LNCAP (cell line): Measurements from ENCODE around the gene ELF3.

Experiments
- TF ChIP-seq, protein P1 (sequence below): fragments of 450-650 bp; IDR thresholded peaks from 2 replicates; pipeline ENCODE4 v1.5.1; 2017; ENCODE audit warnings: mild to moderate bottlenecking

ELF3 gene

GRCh38 chr1:202034149-202034682 is 23.8 kb downstream of the ELF3 start:
- TF ChIP-seq, protein P1, sequence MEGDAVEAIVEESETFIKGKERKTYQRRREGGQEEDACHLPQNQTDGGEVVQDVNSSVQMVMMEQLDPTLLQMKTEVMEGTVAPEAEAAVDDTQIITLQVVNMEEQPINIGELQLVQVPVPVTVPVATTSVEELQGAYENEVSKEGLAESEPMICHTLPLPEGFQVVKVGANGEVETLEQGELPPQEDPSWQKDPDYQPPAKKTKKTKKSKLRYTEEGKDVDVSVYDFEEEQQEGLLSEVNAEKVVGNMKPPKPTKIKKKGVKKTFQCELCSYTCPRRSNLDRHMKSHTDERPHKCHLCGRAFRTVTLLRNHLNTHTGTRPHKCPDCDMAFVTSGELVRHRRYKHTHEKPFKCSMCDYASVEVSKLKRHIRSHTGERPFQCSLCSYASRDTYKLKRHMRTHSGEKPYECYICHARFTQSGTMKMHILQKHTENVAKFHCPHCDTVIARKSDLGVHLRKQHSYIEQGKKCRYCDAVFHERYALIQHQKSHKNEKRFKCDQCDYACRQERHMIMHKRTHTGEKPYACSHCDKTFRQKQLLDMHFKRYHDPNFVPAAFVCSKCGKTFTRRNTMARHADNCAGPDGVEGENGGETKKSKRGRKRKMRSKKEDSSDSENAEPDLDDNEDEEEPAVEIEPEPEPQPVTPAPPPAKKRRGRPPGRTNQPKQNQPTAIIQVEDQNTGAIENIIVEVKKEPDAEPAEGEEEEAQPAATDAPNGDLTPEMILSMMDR: no peak

- TF ChIP-seq, protein P1: no peak
These were observed 24.5 kb downstream of the ELF3 start for GRCh38 chr1:202034683-202035462.

GRCh38 chr1:202036595-202037387 is 26.4 kb downstream of the ELF3 start:
- TF ChIP-seq, protein P1: no peak

DNA sequence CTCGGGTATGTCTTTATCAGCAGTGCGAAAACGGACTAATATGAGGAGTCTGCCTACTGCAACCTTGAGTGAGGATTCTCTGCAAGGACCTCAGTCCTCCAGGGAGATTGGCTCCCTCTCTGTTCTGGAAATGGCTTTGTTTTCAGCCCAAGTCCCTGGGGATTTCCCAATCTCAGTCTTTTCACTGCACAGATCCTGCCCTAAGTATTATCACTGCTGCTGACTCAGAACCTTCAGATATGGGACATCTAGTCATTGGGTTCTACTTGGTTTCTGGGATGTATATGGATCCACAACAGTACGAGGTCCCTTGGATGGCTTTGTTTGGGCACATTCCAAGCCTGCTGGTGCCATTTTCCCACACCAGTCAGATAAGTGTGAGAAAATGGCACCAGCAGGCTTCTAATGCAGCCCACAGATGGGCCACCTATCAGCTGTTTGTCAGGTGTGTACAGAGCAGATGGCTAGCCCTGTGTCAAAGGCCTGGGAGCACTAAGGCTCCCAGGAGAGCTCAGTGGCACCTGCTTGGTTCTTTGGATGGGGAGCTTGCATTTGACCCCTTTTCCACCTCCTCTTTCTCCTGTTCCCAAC is 27.4 kb downstream of the ELF3 start:
- TF ChIP-seq, protein P1: no peak

- TF ChIP-seq, protein P1: no peak
These were observed 28.4 kb downstream of the ELF3 start for GRCh38 chr1:202038688-202039346.

GRCh38 chr1:202045705-202046104 is 35.3 kb downstream of the ELF3 start:
- TF ChIP-seq, protein P1: no peak

- TF ChIP-seq, protein P1: no peak
These were observed 35.8 kb downstream of the ELF3 start for GRCh38 chr1:202046227-202046626.
